HepG2 (cell line): ENCODE measurements around the gene DUS3L. TPM values are rescaled to one million over a fixed set of nuclear protein-coding genes. Genes with fewer than 3 reads are reported as not detected.

Source experiments
- ASH2L ChIP-seq: fragments of 300-600, 200-600 bp; sonication (generic); IDR thresholded peaks from 2 replicates; pipeline ENCODE4 v1.7.0; 2017; ENCODE audit warnings: low read depth, mild to moderate bottlenecking, moderate library complexity, mixed read lengths, low read length; ENCODE audit not compliant: insufficient read length
- CENPBD1 ChIP-seq: sonication (generic); formaldehyde crosslinking; IDR thresholded peaks from 2 replicates; pipeline ENCODE4 v1.8.0; 2022; ENCODE audit warnings: missing genetic modification reagents, low read depth, mild to moderate bottlenecking, borderline replicate concordance
- ETV6 ChIP-seq: sonication (generic); formaldehyde crosslinking; conservative IDR thresholded peaks from 2 replicates; pipeline ENCODE4 v1.4.0; 2020; ENCODE audit warnings: missing genetic modification reagents
- FOXK1 ChIP-seq: sonication (generic); formaldehyde crosslinking; IDR thresholded peaks from 2 replicates; pipeline ENCODE4 v1.4.0; 2020; ENCODE audit warnings: low read depth, missing genetic modification reagents, borderline replicate concordance
- HDAC1 ChIP-seq: sonication (generic); formaldehyde crosslinking; IDR thresholded peaks from 2 replicates; pipeline ENCODE4 v1.5.1; 2020; ENCODE audit warnings: mild to moderate bottlenecking, missing genetic modification reagents
- HIVEP1 ChIP-seq: sonication (generic); formaldehyde crosslinking; IDR thresholded peaks from 2 replicates; pipeline ENCODE4 v1.4.0; 2020; ENCODE audit warnings: mild to moderate bottlenecking, missing genetic modification reagents
- HNRNPLL ChIP-seq: fragments of 200-400 bp; formaldehyde crosslinking; IDR thresholded peaks from 2 replicates; pipeline ENCODE4 v1.6.1; 2017; ENCODE audit warnings: mild to moderate bottlenecking, low read depth, low read length; ENCODE audit not compliant: poor library complexity, severe bottlenecking
- KLF12 ChIP-seq: sonication (generic); formaldehyde crosslinking; IDR thresholded peaks from 2 replicates; pipeline ENCODE4 v1.4.0; 2020; ENCODE audit warnings: missing genetic modification reagents, borderline replicate concordance
- MTA3 ChIP-seq: sonication (generic); formaldehyde crosslinking; IDR thresholded peaks from 2 replicates; pipeline ENCODE4 v1.4.0; 2020; ENCODE audit warnings: missing genetic modification reagents
- PAF1 ChIP-seq: IDR thresholded peaks from 2 replicates; pipeline ENCODE4 v1.6.1; 2016; ENCODE audit warnings: missing genetic modification reagents, missing compliant biosample characterization
- PRDM15 ChIP-seq: sonication (generic); formaldehyde crosslinking; IDR thresholded peaks from 2 replicates; pipeline ENCODE4 v1.4.0; 2020; ENCODE audit warnings: missing genetic modification reagents
- RCOR2 ChIP-seq: IDR thresholded peaks from 2 replicates; pipeline ENCODE4 v1.6.1; 2016; ENCODE audit warnings: missing biosample characterization, missing genetic modification reagents
- SATB2 ChIP-seq: sonication (generic); formaldehyde crosslinking; IDR thresholded peaks from 2 replicates; pipeline ENCODE4 v1.5.0; 2020; ENCODE audit warnings: missing genetic modification reagents
- SIN3B ChIP-seq: fragments of 150-350 bp; IDR thresholded peaks from 2 replicates; pipeline ENCODE4 v1.6.1; 2014; ENCODE audit warnings: low read length
- SP140L ChIP-seq: sonication (generic); formaldehyde crosslinking; IDR thresholded peaks from 2 replicates; pipeline ENCODE4 v1.4.0; 2020; ENCODE audit warnings: missing genetic modification reagents, borderline replicate concordance
- STAT5B ChIP-seq: sonication (generic); formaldehyde crosslinking; IDR thresholded peaks from 2 replicates; pipeline ENCODE4 v1.4.0; 2020; ENCODE audit warnings: missing genetic modification reagents
- YY1 ChIP-seq: IDR thresholded peaks from 2 replicates; pipeline ENCODE4 v1.6.1; 2011; ENCODE audit warnings: low read length, low read depth, moderate library complexity, mild to moderate bottlenecking; ENCODE audit not compliant: insufficient read depth, insufficient replicate concordance
- ZBTB43 ChIP-seq: sonication (generic); formaldehyde crosslinking; conservative IDR thresholded peaks from 2 replicates; pipeline ENCODE4 v1.4.0; 2020; ENCODE audit warnings: missing genetic modification reagents
- ZFP36L1 ChIP-seq: sonication (generic); formaldehyde crosslinking; IDR thresholded peaks from 2 replicates; pipeline ENCODE4 v1.8.0; 2022; ENCODE audit warnings: mild to moderate bottlenecking, missing genetic modification reagents, moderate library complexity
- ZFP82 ChIP-seq: sonication (generic); formaldehyde crosslinking; IDR thresholded peaks from 2 replicates; pipeline ENCODE4 v1.5.1; 2020; ENCODE audit warnings: mild to moderate bottlenecking, missing genetic modification reagents, borderline replicate concordance
- ZNF513 ChIP-seq: sonication (generic); formaldehyde crosslinking; conservative IDR thresholded peaks from 2 replicates; pipeline ENCODE4 v1.5.0; 2020; ENCODE audit warnings: missing genetic modification reagents
- ZNF564 ChIP-seq: sonication (generic); formaldehyde crosslinking; IDR thresholded peaks from 2 replicates; pipeline ENCODE4 v1.8.1; 2023; ENCODE audit warnings: mild to moderate bottlenecking, missing genetic modification reagents
- ZNF569 ChIP-seq: sonication (generic); formaldehyde crosslinking; IDR thresholded peaks from 2 replicates; pipeline ENCODE4 v1.5.0; 2020; ENCODE audit warnings: mild to moderate bottlenecking, missing genetic modification reagents, moderate library complexity, borderline replicate concordance
- polyA plus RNA-seq, 8 experiments: library from polyadenylated mRNA; depleted of rRNA in 3 of 8; stranded (reverse) in 7 of 8; unstranded in 1 of 8; fragments of >200 nt; fragmentation: Illumina TruSeq in 4 of 8; extraction: Trizol in 4 of 8; gene quantifications; 2 replicates each; pipeline versions ENCODE4 v1.2.1 to v1.2.3, GENCODE V29; 2011 to 2016; ENCODE audit warnings: low read depth in 4 of 8, missing spikeins in 1 of 8, mixed read lengths in 1 of 8; ENCODE audit not compliant: insufficient read depth in 1 of 8
- total RNA-seq, 5 experiments: library from RNA; depleted of rRNA; stranded (reverse); fragments of >200 nt; fragmentation: Illumina TruSeq; extraction: Trizol; gene quantifications; 2 replicates each; pipeline ENCODE4 v1.2.3, GENCODE V29; 2016; ENCODE audit warnings: low read depth in 1 of 5

DUS3L gene
- total and polyA plus RNA-seq, 2 of the 13 experiments (the other 11 are each of a cell fraction or from before 2014, with no cell fraction given): 13.3 to 25.1 TPM

GRCh38 chr19:5803752-5804515, 13.0 kb upstream of the DUS3L start (continued):
- TF ChIP-seq PRDM15 (CRISPR knock-in tag): no peak
- peak; percentile 86 for TF ChIP-seq HDAC1
- TF ChIP-seq HNRNPLL: peak; percentile 70
- TF ChIP-seq SATB2 (CRISPR knock-in tag): no peak
- peak; percentile 75; the same call in 1 of the 2 replicates for TF ChIP-seq ZNF564 (CRISPR knock-in tag)
- peak; percentile 81; the same call in 1 of the 2 replicates for TF ChIP-seq ZFP82
- TF ChIP-seq SP140L (CRISPR knock-in tag): no peak
- TF ChIP-seq YY1: peak; percentile 79
- no peak for TF ChIP-seq ZBTB43 (CRISPR knock-in tag)
- TF ChIP-seq MTA3: no peak
- no peak for TF ChIP-seq PAF1 (CRISPR knock-in tag)
- no peak for TF ChIP-seq CENPBD1 (CRISPR knock-in tag)
- no peak; the same call in 1 of the 2 replicates for TF ChIP-seq FOXK1 (CRISPR knock-in tag)
- TF ChIP-seq SIN3B: peak; percentile 39; the same call in 1 of the 2 replicates
- no peak for TF ChIP-seq ASH2L
- TF ChIP-seq RCOR2: peak; percentile 65; the same call in 1 of the 2 replicates
- TF ChIP-seq ZFP36L1 (CRISPR knock-in tag): no peak
- peak; percentile 89 for TF ChIP-seq HIVEP1 (CRISPR knock-in tag)
- no peak for TF ChIP-seq KLF12
- TF ChIP-seq STAT5B: no peak
- TF ChIP-seq ZNF569: no peak
- TF ChIP-seq ZNF513 (CRISPR knock-in tag): no peak
- no peak for TF ChIP-seq ETV6 (CRISPR knock-in tag)
